GM23338 (cell line): ENCODE measurements around the gene PKN3. TPM values are rescaled to one million over a fixed set of nuclear protein-coding genes. Genes with fewer than 3 reads are reported as not detected.

Experiments used
- ATAC-seq: fragments of 200-7000 bp; cut with Tn5 transposase; 3 replicates; pipeline ENCODE4 v1.9.1; 2020
- DNase-seq: peaks from one replicate; pipeline ENCODE4 v3.0.0-alpha.2; 2015; ENCODE audit warnings: low spot score
- H2AFZ ChIP-seq: fragments of 200-600 bp; sonication (generic); 2 replicates; pipeline ENCODE4 v1.8.0; 2016; ENCODE audit warnings: antibody characterized with exemption, mild to moderate bottlenecking, moderate library complexity
- H3F3A ChIP-seq: fragments of 200-600 bp; sonication (generic); replicated peaks from 2 replicates; pipeline ENCODE4 v1.8.0; 2017; ENCODE audit warnings: antibody characterized with exemption, mixed run types, low read depth
- H3K27ac ChIP-seq: fragments of 200-600 bp; sonication (generic); 2 replicates; pipeline ENCODE4 v1.6.1; 2016; ENCODE audit warnings: low read depth
- H3K27me3 ChIP-seq: fragments of 200-600 bp; sonication (generic); 2 replicates; pipeline ENCODE4 v1.8.0; 2016; ENCODE audit warnings: mild to moderate bottlenecking, mixed run types, moderate library complexity; ENCODE audit not compliant: insufficient read depth
- H3K36me3 ChIP-seq: fragments of 200-600 bp; sonication (generic); 2 replicates; pipeline ENCODE4 v1.8.0; 2016; ENCODE audit warnings: mild to moderate bottlenecking; ENCODE audit not compliant: insufficient read depth
- H3K4me1 ChIP-seq: fragments of 200-600 bp; sonication (generic); 2 replicates; pipeline ENCODE4 v1.8.0; 2016; ENCODE audit warnings: mild to moderate bottlenecking, moderate library complexity; ENCODE audit not compliant: insufficient read depth
- H3K4me2 ChIP-seq: fragments of 200-600 bp; sonication (generic); 2 replicates; pipeline ENCODE4 v1.7.1; 2017; ENCODE audit warnings: mixed run types
- H3K4me3 ChIP-seq: fragments of 200-600 bp; sonication (generic); 2 replicates; pipeline ENCODE4 v1.6.1; 2016; ENCODE audit warnings: mixed run types
- H3K79me2 ChIP-seq: fragments of 200-600 bp; sonication (generic); replicated peaks from 2 replicates; pipeline ENCODE4 v1.8.0; 2017; ENCODE audit warnings: mild to moderate bottlenecking; ENCODE audit not compliant: insufficient read depth
- H3K9me2 ChIP-seq: fragments of 200-600 bp; sonication (generic); 2 replicates; pipeline ENCODE4 v1.8.0; 2017; ENCODE audit not compliant: insufficient read depth
- H4K20me1 ChIP-seq: fragments of 200-600 bp; sonication (generic); replicated peaks from 2 replicates; pipeline ENCODE4 v1.8.0; 2017; ENCODE audit warnings: mild to moderate bottlenecking; ENCODE audit not compliant: insufficient read depth
- H3K27ac Mint-ChIP-seq: 2 replicates; pipeline ENCODE4 v1.8.0; 2020; ENCODE audit warnings: inconsistent platforms, mild to moderate bottlenecking, moderate library complexity, mixed read lengths
- H3K27me3 Mint-ChIP-seq: 3 replicates; pipeline ENCODE4 v1.8.0; 2022; ENCODE audit warnings: low read depth, mild to moderate bottlenecking, moderate library complexity, mixed read lengths, inconsistent platforms; ENCODE audit not compliant: insufficient read depth, poor library complexity
- H3K36me3 Mint-ChIP-seq: 3 replicates; pipeline ENCODE4 v1.8.0; 2021; ENCODE audit warnings: low read depth, mild to moderate bottlenecking, inconsistent platforms, moderate library complexity, mixed read lengths
- H3K4me1 Mint-ChIP-seq: 3 replicates; pipeline ENCODE4 v1.8.0; 2020; ENCODE audit warnings: mild to moderate bottlenecking, inconsistent platforms, mixed read lengths
- H3K4me3 Mint-ChIP-seq: 3 replicates; pipeline ENCODE4 v1.8.0; 2021; ENCODE audit warnings: moderate library complexity, mild to moderate bottlenecking, inconsistent platforms, mixed read lengths
- H3K9me3 Mint-ChIP-seq: 3 replicates; pipeline ENCODE4 v1.8.0; 2020; ENCODE audit warnings: moderate library complexity, mild to moderate bottlenecking, inconsistent platforms, mixed read lengths
- CREB1 ChIP-seq: fragments of 250-450 bp; sonication (Bioruptor Pico); IDR thresholded peaks from 2 replicates; pipeline ENCODE4 v1.5.0; 2020; ENCODE audit warnings: low read depth, mild to moderate bottlenecking, moderate library complexity
- CTCF ChIP-seq, 2 experiments: fragments of 200-600 bp in 1 of 2; sonication (generic) in 1 of 2; conservative IDR thresholded peaks; 2 replicates each; pipeline versions ENCODE4 v1.5.1 to v1.6.1; 2016 to 2017; ENCODE audit warnings: antibody characterized with exemption in 2 of 2, low read depth in 2 of 2, mild to moderate bottlenecking in 2 of 2, moderate library complexity in 1 of 2
- ETS1 ChIP-seq: IDR thresholded peaks from 2 replicates; pipeline ENCODE4 v1.6.1; 2016; ENCODE audit warnings: antibody characterized with exemption
- EZH2 ChIP-seq: fragments of 200-600 bp; sonication (generic); IDR thresholded peaks from one replicate; pipeline ENCODE4 v1.8.0; 2017; ENCODE audit warnings: antibody characterized with exemption, mild to moderate bottlenecking, low read depth; ENCODE audit not compliant: unreplicated experiment
- EZH2phosphoT487 ChIP-seq: fragments of 200-600 bp; sonication (generic); IDR thresholded peaks from one replicate; pipeline ENCODE4 v1.8.1; 2018; ENCODE audit warnings: antibody characterized with exemption; ENCODE audit not compliant: unreplicated experiment
- JUNB ChIP-seq: IDR thresholded peaks from one replicate; pipeline ENCODE4 v1.6.1; 2016; ENCODE audit warnings: antibody characterized with exemption; ENCODE audit not compliant: unreplicated experiment
- NANOG ChIP-seq: IDR thresholded peaks from 2 replicates; pipeline ENCODE4 v1.6.1; 2016; ENCODE audit warnings: antibody characterized with exemption, borderline replicate concordance
- POLR2AphosphoS5 ChIP-seq: IDR thresholded peaks from 2 replicates; pipeline ENCODE4 v1.6.1; 2016; ENCODE audit warnings: antibody characterized with exemption, low read depth
- REST ChIP-seq: IDR thresholded peaks from one replicate; pipeline ENCODE4 v1.6.1; 2018; ENCODE audit warnings: antibody characterized with exemption; ENCODE audit not compliant: unreplicated experiment
- STAT1 ChIP-seq: IDR thresholded peaks from one replicate; pipeline ENCODE4 v1.6.1; 2016; ENCODE audit warnings: antibody characterized with exemption; ENCODE audit not compliant: unreplicated experiment
- ZNF114 ChIP-seq: fragments of 250-450 bp; sonication (Bioruptor Pico); IDR thresholded peaks from 2 replicates; pipeline ENCODE4 v1.5.0; 2020; ENCODE audit warnings: mild to moderate bottlenecking, moderate library complexity
- ZNF331 ChIP-seq: fragments of 250-450 bp; sonication (Bioruptor Pico); IDR thresholded peaks from 2 replicates; pipeline ENCODE4 v1.5.0; 2020; ENCODE audit warnings: low read depth, mild to moderate bottlenecking, moderate library complexity
- ZNF462 ChIP-seq: fragments of 250-450 bp; sonication (Bioruptor Pico); IDR thresholded peaks from 2 replicates; pipeline ENCODE4 v1.5.0; 2020; ENCODE audit warnings: mild to moderate bottlenecking, moderate library complexity
- polyA plus RNA-seq: library from polyadenylated mRNA; unstranded; fragments of >200 nt; fragmentation: Nextera tagmentation; extraction: Ambion mirVana; gene quantifications from 2 replicates; pipeline ENCODE4 v1.2.1, GENCODE V29; 2016
- total RNA-seq: library from RNA; depleted of rRNA; stranded (reverse); fragments of >200 nt; shearing (Covaris generic); gene quantifications from 2 replicates; pipeline ENCODE4 v1.2.3, GENCODE V29; 2014

The PKN3 gene
- total and polyA plus RNA-seq, 2 experiments from 2014 or later, result 6.2 to 17.7 TPM

GRCh38 chr9:128742401-128742800 is 40.1 kb downstream of the PKN3 start:
- DNase-seq (peak; percentile 42), ATAC-seq (peak; percentile 55)
- no peak overlapping the region for H2AFZ ChIP-seq
- no peaks in the 10 kb centered on the region for H3K4me1 ChIP-seq
- H3K4me3 Mint-ChIP-seq, result no peak overlapping the region
- H3K27me3 Mint-ChIP-seq, result peaks cover 1% of the 10 kb centered on the region
- H3K27ac Mint-ChIP-seq, result no peak overlapping the region
- peaks cover 12% of the 10 kb centered on the region; the same call in 1 of the 3 replicates for H3K36me3 Mint-ChIP-seq
- H3F3A ChIP-seq, result no peaks in the 10 kb centered on the region
- no peaks in the 10 kb centered on the region for H3K79me2 ChIP-seq
- H3K4me2 ChIP-seq, result no peak overlapping the region
- no peak overlapping the region for H3K27ac ChIP-seq
- TF ChIP-seq JUNB (no peak), EZH2phosphoT487 (no peak), EZH2 (no peak), ZNF462 (CRISPR knock-in tag) (no peak), ZNF114 (no peak), CTCF (conservative IDR thresholded peaks at IDR 0.05; ENCODE audit: low read depth in 2 of 2) (no peak; a peak in 1 of 4 replicates), ZNF331 (no peak), ETS1 (no peak), STAT1 (no peak), POLR2AphosphoS5 (no peak), CREB1 (CRISPR knock-in tag) (no peak), REST (no peak), NANOG (no peak)
- no peaks in the 10 kb centered on the region for H3K27me3 ChIP-seq
- H3K9me2 ChIP-seq, result no peaks in the 10 kb centered on the region
- H3K4me3 ChIP-seq, result no peak overlapping the region
- H3K36me3 ChIP-seq, result no peaks in the 10 kb centered on the region
- H4K20me1 ChIP-seq, result no peaks in the 10 kb centered on the region
- H3K9me3 Mint-ChIP-seq, result no peaks in the 10 kb centered on the region
- no peaks in the 10 kb centered on the region for H3K4me1 Mint-ChIP-seq
